Testis (tissue), 2 donors: ENCODE measurements around the gene CMTM5.

ENCODE experiments used
- POLR2A ChIP-seq: fragments of 450-650 bp; IDR thresholded peaks from one replicate; pipeline ENCODE4 v1.6.1; 2017; ENCODE audit warnings: antibody characterized with exemption, mild to moderate bottlenecking, moderate library complexity
- TF ChIP-seq, protein P1 (sequence below), 3 experiments: fragments of 450-650 bp in 2 of 3; fragments of 200-600 bp in 1 of 3; sonication (generic) in 1 of 3; IDR thresholded peaks; one replicate each; pipeline ENCODE4 v1.5.1; 2016 to 2019; ENCODE audit warnings: antibody characterized with exemption in 3 of 3, mild to moderate bottlenecking in 2 of 3, moderate library complexity in 1 of 3

DNA sequence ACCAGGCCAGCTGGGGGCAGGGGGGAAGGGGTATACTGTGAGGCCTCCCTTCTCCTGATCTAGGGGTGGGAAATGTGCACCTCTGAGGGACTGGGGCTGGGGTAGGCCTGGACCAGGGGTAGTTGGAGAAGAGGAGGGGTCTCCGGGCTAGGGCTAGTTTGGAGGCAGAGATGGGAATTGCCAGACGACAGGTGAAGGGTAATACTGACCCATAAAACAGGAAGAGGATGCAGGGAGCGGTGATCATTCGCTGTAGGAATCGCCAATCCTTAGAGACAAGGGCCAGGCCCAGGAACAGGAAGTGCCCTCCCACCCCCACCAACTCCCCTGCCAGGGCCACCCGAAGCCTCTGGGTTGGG is 28.6 kb upstream of the CMTM5 start:
- TF ChIP-seq POLR2A = no peak
- TF ChIP-seq, protein P1, sequence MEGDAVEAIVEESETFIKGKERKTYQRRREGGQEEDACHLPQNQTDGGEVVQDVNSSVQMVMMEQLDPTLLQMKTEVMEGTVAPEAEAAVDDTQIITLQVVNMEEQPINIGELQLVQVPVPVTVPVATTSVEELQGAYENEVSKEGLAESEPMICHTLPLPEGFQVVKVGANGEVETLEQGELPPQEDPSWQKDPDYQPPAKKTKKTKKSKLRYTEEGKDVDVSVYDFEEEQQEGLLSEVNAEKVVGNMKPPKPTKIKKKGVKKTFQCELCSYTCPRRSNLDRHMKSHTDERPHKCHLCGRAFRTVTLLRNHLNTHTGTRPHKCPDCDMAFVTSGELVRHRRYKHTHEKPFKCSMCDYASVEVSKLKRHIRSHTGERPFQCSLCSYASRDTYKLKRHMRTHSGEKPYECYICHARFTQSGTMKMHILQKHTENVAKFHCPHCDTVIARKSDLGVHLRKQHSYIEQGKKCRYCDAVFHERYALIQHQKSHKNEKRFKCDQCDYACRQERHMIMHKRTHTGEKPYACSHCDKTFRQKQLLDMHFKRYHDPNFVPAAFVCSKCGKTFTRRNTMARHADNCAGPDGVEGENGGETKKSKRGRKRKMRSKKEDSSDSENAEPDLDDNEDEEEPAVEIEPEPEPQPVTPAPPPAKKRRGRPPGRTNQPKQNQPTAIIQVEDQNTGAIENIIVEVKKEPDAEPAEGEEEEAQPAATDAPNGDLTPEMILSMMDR (IDR thresholded peaks at IDR 0.05) = no peak
